Fibroblast of lung (primary cell): Measurements from ENCODE around the gene IL1B.

ENCODE experiments used
- CTCF ChIP-seq, 2 donors: IDR thresholded peaks in 1 of 2; conservative IDR thresholded peaks in 1 of 2; 1 replicate in 1 of 2; 2 replicates in 1 of 2; pipeline ENCODE4 v1.5.1; 2011 to 2012; ENCODE audit warnings: low read length in 2 of 2, control low read depth in 1 of 2, inconsistent platforms in 1 of 2, low read depth in 1 of 2, mild to moderate bottlenecking in 1 of 2
- EZH2 ChIP-seq: IDR thresholded peaks from 2 replicates; pipeline ENCODE4 v1.5.1; 2012; ENCODE audit warnings: low read length, control low read depth, mild to moderate bottlenecking; ENCODE audit errors: missing control alignments

GRCh38 chr2:112818094-112818902 is 18.3 kb downstream of the IL1B start:
- TF ChIP-seq CTCF (conservative IDR thresholded peaks at IDR 0.05 in 1 of 2, IDR thresholded peaks at IDR 0.05 in 1 of 2; ENCODE audit: low read depth in 1 of 2, low read length in 2 of 2) (no peak), EZH2 (no peak)
